Measurements from ENCODE around the gene HDAC4. TPM values are rescaled to one million over a fixed set of nuclear protein-coding genes. Genes with fewer than 3 reads are reported as not detected.

HDAC4 gene
- total and polyA plus RNA-seq, 2 of the 4 experiments (the other 2 are of a cell fraction), result 4.1 to 7.2 TPM

GRCh38 chr2:239173301-239173700, 227.5 kb downstream of the HDAC4 start:
- no peaks in the 10 kb centered on the region for H4K20me1 ChIP-seq (ENCODE audit: insufficient read depth, low read length)
- TF ChIP-seq USF2 (IDR thresholded peaks at IDR 0.05; ENCODE audit: low read depth, low read length) (no peak), POLR2A (IDR thresholded peaks at IDR 0.05; ENCODE audit: low read depth, low read length) (no peak), MAFK (IDR thresholded peaks at IDR 0.05; ENCODE audit: low read depth, low read length) (no peak), NFE2L2 (IDR thresholded peaks at IDR 0.05; ENCODE audit: low read depth, low read length) (no peak), CTCF (conservative IDR thresholded peaks at IDR 0.05; ENCODE audit: low read depth, low read length) (no peak), BHLHE40 (IDR thresholded peaks at IDR 0.05; ENCODE audit: low read depth, low read length) (no peak), RFX5 (IDR thresholded peaks at IDR 0.05; ENCODE audit: low read depth, low read length) (no peak), RAD21 (IDR thresholded peaks at IDR 0.05; ENCODE audit: low read length) (no peak), MAZ (IDR thresholded peaks at IDR 0.05; ENCODE audit: borderline replicate concordance, low read depth, low read length) (no peak), CEBPB (IDR thresholded peaks at IDR 0.05; ENCODE audit: low read depth, low read length) (no peak)
- H3K4me2 ChIP-seq (ENCODE audit: low read depth, low read length), result no peak overlapping the region
- H2BK5ac ChIP-seq (ENCODE audit: low read depth, low read length, poor library complexity, severe bottlenecking), result no peak overlapping the region
- peaks cover 8% of the 10 kb centered on the region; the same call in 1 of the 2 replicates for H3K9me3 ChIP-seq (ENCODE audit: control insufficient read depth, insufficient read depth, low read length)
- no peaks in the 10 kb centered on the region for H3K79me1 ChIP-seq (ENCODE audit: low read depth in 1 of 2, low read length in 2 of 2)
- H3K9me1 ChIP-seq (ENCODE audit: insufficient read depth, low read length), result no peaks in the 10 kb centered on the region
- H3K36me3 ChIP-seq (ENCODE audit: control insufficient read depth, insufficient read depth, low read length), result peaks cover 25% of the 10 kb centered on the region
- ATAC-seq (ENCODE audit: low read depth) (no peak), DNase-seq (no peak)
- H2AK9ac ChIP-seq (replicated peaks; ENCODE audit: low read depth, low read length, poor library complexity), result no peak overlapping the region
- no peak overlapping the region for H2AFZ ChIP-seq (replicated peaks; ENCODE audit: low read length, poor library complexity)
- ChIA-PET POLR2A (ENCODE audit: unreplicated experiment) (no interaction called here), CTCF (no interaction called here)
- in situ Hi-C loops (cut with MboI; ENCODE audit: low sequenced_read_pairs) (no loop called here), dilution Hi-C loops (cut with HindIII; ENCODE audit: low sequenced_read_pairs, unreplicated experiment) (no loop called here), intact Hi-C loops (cut with micrococcal nuclease) (no loop called here)
- H3K14ac ChIP-seq (replicated peaks; ENCODE audit: low read depth, low read length), result no peak overlapping the region
- WGBS, 2 experiments (ENCODE audit: extremely low coverage in 2 of 2, insufficient read length in 1 of 2), result no CpG with 5 or more reads among the region's 1 CpG
- no peak overlapping the region for H3K9ac ChIP-seq (ENCODE audit: low read depth, low read length)
- no peak overlapping the region for H4K5ac ChIP-seq (ENCODE audit: low read depth, low read length)
- no TSS peak for BruUV-seq (replicated peaks)
- no peak overlapping the region for H3K4ac ChIP-seq (ENCODE audit: low read depth, low read length)
- H2BK20ac ChIP-seq (ENCODE audit: low read depth, low read length), result no peak overlapping the region
- no peaks in the 10 kb centered on the region for H3K27me3 ChIP-seq (ENCODE audit: control insufficient read depth, insufficient read depth, low read length)
- H4K8ac ChIP-seq (ENCODE audit: low read depth in 2 of 2, low read length in 2 of 2), result no peak overlapping the region
- no peak overlapping the region for H2BK120ac ChIP-seq (ENCODE audit: low read depth, low read length)
- no peaks in the 10 kb centered on the region for H3K4me1 ChIP-seq (ENCODE audit: control insufficient read depth, insufficient read depth, low read length)
- H3K56ac ChIP-seq (ENCODE audit: extremely low read depth, insufficient read depth, low read length), result no peak overlapping the region
- H2AK5ac ChIP-seq (ENCODE audit: low read depth, low read length), result no peak overlapping the region
- H4K91ac ChIP-seq (ENCODE audit: insufficient read depth, low read depth, low read length), result no peak overlapping the region
- no peak overlapping the region for H3K27ac ChIP-seq (ENCODE audit: insufficient read depth, low read length)
- no peak overlapping the region for H3K4me3 ChIP-seq (ENCODE audit: insufficient read depth, low read depth, low read length)
- H2BK15ac ChIP-seq (ENCODE audit: low read depth, low read length), result no peak overlapping the region
- no peak overlapping the region for H3K23ac ChIP-seq (ENCODE audit: low read depth, low read length)
- no peak overlapping the region for H3K18ac ChIP-seq (ENCODE audit: low read depth, low read length)

Data from IMR-90 (cell line).